K562 (cell line): ENCODE measurements around the gene TTBK2.

Experiments used
- ARID3B ChIP-seq: fragments of 250-450 bp; sonication (Bioruptor Pico); IDR thresholded peaks from 2 replicates; pipeline ENCODE4 v1.4.0; 2020; ENCODE audit warnings: borderline replicate concordance
- ATF3 ChIP-seq, 2 experiments: fragments of 450-650 bp in 1 of 2; sonication (generic) in 1 of 2; formaldehyde crosslinking in 1 of 2; IDR thresholded peaks in 1 of 2; conservative IDR thresholded peaks in 1 of 2; 2 replicates each; pipeline versions ENCODE4 v1.6.1 to v1.8.1; 2016 to 2023; ENCODE audit warnings: mild to moderate bottlenecking in 2 of 2, moderate library complexity in 2 of 2, inconsistent platforms in 1 of 2, missing genetic modification reagents in 1 of 2
- CTCF ChIP-seq, 3 experiments: IDR thresholded peaks in 2 of 3; conservative IDR thresholded peaks in 1 of 3; 2 replicates each; pipeline ENCODE4 v1.5.1; 2011 to 2012; ENCODE audit warnings: low read length in 3 of 3, mild to moderate bottlenecking in 3 of 3, control low read depth in 2 of 3, improper control_type of control experiment in 1 of 3, inconsistent platforms in 1 of 3, low read depth in 1 of 3, mixed read lengths in 1 of 3, moderate library complexity in 1 of 3; ENCODE audit not compliant: insufficient read depth in 2 of 3
- E2F5 ChIP-seq: sonication (generic); formaldehyde crosslinking; IDR thresholded peaks from 2 replicates; pipeline ENCODE4 v1.8.0; 2022; ENCODE audit warnings: mild to moderate bottlenecking, missing genetic modification reagents
- EZH2 ChIP-seq: IDR thresholded peaks from 2 replicates; pipeline ENCODE4 v1.6.1; 2012; ENCODE audit warnings: low read depth, mild to moderate bottlenecking, inconsistent platforms, low read length, borderline replicate concordance
- HNRNPK ChIP-seq: fragments of 200-400 bp; formaldehyde crosslinking; IDR thresholded peaks from one replicate; pipeline ENCODE4 v1.6.1; 2018; ENCODE audit warnings: mild to moderate bottlenecking, low read depth, low read length; ENCODE audit not compliant: poor library complexity, severe bottlenecking
- KLF1 ChIP-seq: fragments of 450-650 bp; IDR thresholded peaks from 2 replicates; pipeline ENCODE4 v1.6.1; 2016; ENCODE audit warnings: missing genetic modification characterization, missing compliant biosample characterization
- MXI1 ChIP-seq: IDR thresholded peaks from 2 replicates; pipeline ENCODE4 v1.6.1; 2011; ENCODE audit warnings: low read depth, mild to moderate bottlenecking, improper control_type of control experiment, low read length
- PCBP1 ChIP-seq: fragments of 200-400 bp; formaldehyde crosslinking; IDR thresholded peaks from 2 replicates; pipeline ENCODE4 v1.6.1; 2018; ENCODE audit warnings: mild to moderate bottlenecking, low read depth, low read length; ENCODE audit not compliant: poor library complexity, severe bottlenecking
- PRDM10 ChIP-seq: fragments of 450-650 bp; IDR thresholded peaks from 2 replicates; pipeline ENCODE4 v1.6.1; 2018; ENCODE audit not compliant: partially characterized antibody
- USF2 ChIP-seq: sonication (generic); formaldehyde crosslinking; IDR thresholded peaks from 2 replicates; pipeline ENCODE4 v1.5.0; 2020; ENCODE audit warnings: missing genetic modification reagents
- ZNF23 ChIP-seq: fragments of 250-450 bp; sonication (Bioruptor Pico); IDR thresholded peaks from 2 replicates; pipeline ENCODE4 v1.4.0; 2020; ENCODE audit warnings: mild to moderate bottlenecking
- ZNF24 ChIP-seq: fragments of 450-650 bp; IDR thresholded peaks from 2 replicates; pipeline ENCODE4 v1.6.1; 2016
- ZNF518B ChIP-seq: fragments of 250-450 bp; sonication (Bioruptor Pico); IDR thresholded peaks from 2 replicates; pipeline ENCODE4 v1.5.0; 2021; ENCODE audit warnings: mild to moderate bottlenecking, moderate library complexity

- TF ChIP-seq USF2 (no peak), ZNF23 (CRISPR knock-in tag) (no peak), KLF1 (no peak), ARID3B (CRISPR knock-in tag) (no peak), HNRNPK (no peak), MXI1 (no peak), PRDM10 (no peak), ATF3 (IDR thresholded peaks at IDR 0.05) (no peak), ATF3 (CRISPR knock-in tag; conservative IDR thresholded peaks at IDR 0.05) (no peak), EZH2 (no peak), E2F5 (CRISPR knock-in tag) (no peak), ZNF24 (no peak), CTCF (IDR thresholded peaks at IDR 0.05 in 2 of 3, conservative IDR thresholded peaks at IDR 0.05 in 1 of 3; ENCODE audit: insufficient read depth in 2 of 3, low read depth in 1 of 3, low read length in 3 of 3) (no peak), PCBP1 (no peak), ZNF518B (CRISPR knock-in tag) (no peak)
Observed at GRCh38 chr15:42939841-42940240, 19.3 kb upstream of the TTBK2 start.
